Measurements from ENCODE around the gene PTS.
"Not testable (repeated sequence)": the region's sequence is repeated elsewhere in the genome, so short reads cannot be mapped to it uniquely, and the experiment has no call there.

Gene PTS
- 6.3 to 17.2 (median 11.5) reads per million in 17 experiments for total RNA-seq

GRCh38 chr11:112226062-112226830, at the start of gene PTS:
Gene PTS (plus strand): TSS chr11:112226428. CDS start chr11:112226444, 16 bp downstream.
- peak; percentile 92 to 97 (median 96) for DNase-seq

GRCh38 chr11:112177589-112177988, 48.6 kb upstream of the PTS start:
- DNase-seq = no peak

GRCh38 chr11:112178428-112178827, 47.8 kb upstream of the PTS start:
- DNase-seq = peak in 1 of 4 experiments; percentile 39

GRCh38 chr11:112178936-112179335, 47.3 kb upstream of the PTS start:
- peak in 3 of 4 experiments; percentile 18 to 62 (median 49) for DNase-seq

GRCh38 chr11:112179601-112180000, 46.6 kb upstream of the PTS start:
- DNase-seq = peak; percentile 65 to 86 (median 78)

GRCh38 chr11:112182867-112183266, 43.4 kb upstream of the PTS start:
- DNase-seq = no peak

- no peak for DNase-seq
Measured at GRCh38 chr11:112185883-112186282, 40.3 kb upstream of the PTS start.

- no peak for DNase-seq
Measured at GRCh38 chr11:112186304-112186703, 39.9 kb upstream of the PTS start.

- not testable (repeated sequence) for DNase-seq
Measured at GRCh38 chr11:112195113-112195512, 31.1 kb upstream of the PTS start.

- DNase-seq = no peak
Measured at GRCh38 chr11:112195951-112196351, 30.3 kb upstream of the PTS start.

- no peak for DNase-seq
Measured at GRCh38 chr11:112196519-112197087, 29.6 kb upstream of the PTS start.

GRCh38 chr11:112199101-112199500, 27.1 kb upstream of the PTS start:
- not testable (repeated sequence) for DNase-seq

GRCh38 chr11:112200252-112200651, 26.0 kb upstream of the PTS start:
- peak; percentile 9 to 66 (median 36) for DNase-seq

GRCh38 chr11:112206071-112206470, 20.2 kb upstream of the PTS start:
- DNase-seq = no peak

GRCh38 chr11:112210890-112211289, 15.3 kb upstream of the PTS start:
- DNase-seq = no peak

- DNase-seq = no peak
Measured at GRCh38 chr11:112211536-112211935, 14.7 kb upstream of the PTS start.

GRCh38 chr11:112212290-112212689, 13.9 kb upstream of the PTS start:
- DNase-seq = no peak

- no peak for DNase-seq
Measured at GRCh38 chr11:112212710-112213109, 13.5 kb upstream of the PTS start.

- DNase-seq = no peak
Measured at GRCh38 chr11:112213753-112214152, 12.5 kb upstream of the PTS start.

GRCh38 chr11:112215621-112216020, 10.6 kb upstream of the PTS start:
- no peak for DNase-seq

- DNase-seq = no peak
Measured at GRCh38 chr11:112216561-112217105, 9.6 kb upstream of the PTS start.

- peak; percentile 67 to 90 (median 86) for DNase-seq
Measured at GRCh38 chr11:112219476-112220232, 6.6 kb upstream of the PTS start.

GRCh38 chr11:112221274-112221835, 4.9 kb upstream of the PTS start:
- no peak for DNase-seq

Measured in suppressor macrophage (primary cell).